ENCODE results near the gene CAMTA1.

The CAMTA1 gene

DNA sequence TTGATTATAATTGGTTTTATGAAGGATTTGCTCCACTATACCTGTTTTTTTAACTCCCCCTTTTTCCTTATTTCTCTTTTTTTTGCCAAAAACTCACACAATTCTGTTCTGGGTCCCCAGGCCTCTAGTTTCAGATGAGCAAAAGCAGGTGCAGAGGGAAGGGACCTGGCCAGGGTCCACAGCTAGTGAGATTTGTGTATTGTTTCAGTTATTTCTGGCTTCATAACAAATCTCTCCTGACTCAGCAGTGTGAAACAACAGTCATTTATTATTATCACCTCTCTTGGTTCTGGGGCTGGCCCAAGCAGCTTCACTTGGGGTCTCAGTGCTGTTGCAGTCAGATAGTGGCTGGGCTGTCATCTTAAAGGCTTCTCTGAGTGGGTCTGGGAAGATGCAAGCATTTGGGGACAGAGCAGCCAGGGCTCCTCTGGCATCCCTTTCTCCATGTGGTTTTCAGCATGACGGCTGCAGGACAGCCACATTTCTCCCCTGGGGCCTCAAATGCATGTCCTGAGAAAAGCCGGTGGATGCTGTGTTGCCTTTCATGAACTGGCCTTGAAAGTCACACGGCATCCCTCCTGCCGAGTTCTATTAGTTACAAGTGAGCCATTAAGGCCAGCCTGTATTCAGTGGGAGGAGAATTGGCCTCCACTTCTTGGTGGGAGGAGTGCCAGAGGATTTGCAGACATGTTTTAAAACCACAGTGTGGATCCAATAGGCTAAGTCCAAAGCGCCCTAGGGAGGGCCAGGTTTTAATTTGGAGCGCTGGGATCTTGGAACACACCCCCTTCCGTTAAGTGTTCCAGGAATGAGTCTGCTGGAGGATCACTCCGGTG, 137.1 kb downstream of the CAMTA1 start:
- no peak overlapping the region for H3K4me3 ChIP-seq (ENCODE audit: low read depth, low read length)
- no peak for DNase-seq (ENCODE audit: low read depth)
- TF ChIP-seq, protein P1, sequence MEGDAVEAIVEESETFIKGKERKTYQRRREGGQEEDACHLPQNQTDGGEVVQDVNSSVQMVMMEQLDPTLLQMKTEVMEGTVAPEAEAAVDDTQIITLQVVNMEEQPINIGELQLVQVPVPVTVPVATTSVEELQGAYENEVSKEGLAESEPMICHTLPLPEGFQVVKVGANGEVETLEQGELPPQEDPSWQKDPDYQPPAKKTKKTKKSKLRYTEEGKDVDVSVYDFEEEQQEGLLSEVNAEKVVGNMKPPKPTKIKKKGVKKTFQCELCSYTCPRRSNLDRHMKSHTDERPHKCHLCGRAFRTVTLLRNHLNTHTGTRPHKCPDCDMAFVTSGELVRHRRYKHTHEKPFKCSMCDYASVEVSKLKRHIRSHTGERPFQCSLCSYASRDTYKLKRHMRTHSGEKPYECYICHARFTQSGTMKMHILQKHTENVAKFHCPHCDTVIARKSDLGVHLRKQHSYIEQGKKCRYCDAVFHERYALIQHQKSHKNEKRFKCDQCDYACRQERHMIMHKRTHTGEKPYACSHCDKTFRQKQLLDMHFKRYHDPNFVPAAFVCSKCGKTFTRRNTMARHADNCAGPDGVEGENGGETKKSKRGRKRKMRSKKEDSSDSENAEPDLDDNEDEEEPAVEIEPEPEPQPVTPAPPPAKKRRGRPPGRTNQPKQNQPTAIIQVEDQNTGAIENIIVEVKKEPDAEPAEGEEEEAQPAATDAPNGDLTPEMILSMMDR (IDR thresholded peaks at IDR 0.05; ENCODE audit: insufficient read depth, low read depth, low read length, missing control alignments): no peak

DNA sequence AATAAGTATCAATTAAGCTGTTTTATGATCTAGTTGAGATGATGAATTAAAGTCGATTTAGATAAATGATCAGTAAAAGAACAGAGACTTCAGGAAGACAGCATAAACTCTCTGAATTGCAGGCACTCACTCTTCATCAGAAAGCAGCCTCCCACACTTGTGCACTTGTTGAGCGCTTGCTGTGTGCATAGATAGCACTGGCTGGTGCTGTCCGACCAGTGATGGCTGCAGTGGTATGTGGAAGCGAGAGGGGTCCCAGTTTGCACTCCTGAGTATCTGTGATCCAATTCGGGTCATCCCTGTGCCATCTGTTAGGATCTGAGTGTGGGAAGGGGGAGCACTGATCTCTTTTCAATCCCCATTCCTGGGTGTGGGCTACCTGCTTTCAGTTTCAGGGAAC, 137.8 kb downstream of the CAMTA1 start:
- DNase-seq (ENCODE audit: low read depth): no peak
- TF ChIP-seq, protein P1 (IDR thresholded peaks at IDR 0.05; ENCODE audit: insufficient read depth, low read depth, low read length, missing control alignments): no peak
- H3K4me3 ChIP-seq (ENCODE audit: low read depth, low read length): no peak overlapping the region

DNA sequence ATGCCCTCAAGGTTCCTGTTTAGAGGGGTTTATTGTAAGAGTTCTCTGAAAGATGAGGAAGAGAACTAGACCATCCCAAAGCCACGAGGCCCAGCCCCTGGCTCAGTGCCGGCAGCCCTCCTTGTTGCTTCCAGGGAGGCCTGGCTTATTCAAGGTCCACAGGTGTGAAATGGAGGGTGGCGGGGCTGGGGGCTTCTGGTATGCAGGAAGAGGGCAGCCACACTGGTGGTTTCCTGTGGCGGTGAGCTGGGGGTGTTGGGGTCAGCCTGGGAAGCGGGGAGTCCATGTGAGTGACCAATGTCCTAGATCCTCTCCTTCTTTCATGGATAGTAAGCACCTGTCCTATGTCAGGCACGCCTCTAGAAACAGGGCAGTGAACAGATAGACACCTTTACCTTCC, 138.2 kb downstream of the CAMTA1 start:
- TF ChIP-seq, protein P1 (IDR thresholded peaks at IDR 0.05; ENCODE audit: insufficient read depth, low read depth, low read length, missing control alignments): no peak
- H3K4me3 ChIP-seq (ENCODE audit: low read depth, low read length): no peak overlapping the region
- DNase-seq (ENCODE audit: low read depth): no peak

DNA sequence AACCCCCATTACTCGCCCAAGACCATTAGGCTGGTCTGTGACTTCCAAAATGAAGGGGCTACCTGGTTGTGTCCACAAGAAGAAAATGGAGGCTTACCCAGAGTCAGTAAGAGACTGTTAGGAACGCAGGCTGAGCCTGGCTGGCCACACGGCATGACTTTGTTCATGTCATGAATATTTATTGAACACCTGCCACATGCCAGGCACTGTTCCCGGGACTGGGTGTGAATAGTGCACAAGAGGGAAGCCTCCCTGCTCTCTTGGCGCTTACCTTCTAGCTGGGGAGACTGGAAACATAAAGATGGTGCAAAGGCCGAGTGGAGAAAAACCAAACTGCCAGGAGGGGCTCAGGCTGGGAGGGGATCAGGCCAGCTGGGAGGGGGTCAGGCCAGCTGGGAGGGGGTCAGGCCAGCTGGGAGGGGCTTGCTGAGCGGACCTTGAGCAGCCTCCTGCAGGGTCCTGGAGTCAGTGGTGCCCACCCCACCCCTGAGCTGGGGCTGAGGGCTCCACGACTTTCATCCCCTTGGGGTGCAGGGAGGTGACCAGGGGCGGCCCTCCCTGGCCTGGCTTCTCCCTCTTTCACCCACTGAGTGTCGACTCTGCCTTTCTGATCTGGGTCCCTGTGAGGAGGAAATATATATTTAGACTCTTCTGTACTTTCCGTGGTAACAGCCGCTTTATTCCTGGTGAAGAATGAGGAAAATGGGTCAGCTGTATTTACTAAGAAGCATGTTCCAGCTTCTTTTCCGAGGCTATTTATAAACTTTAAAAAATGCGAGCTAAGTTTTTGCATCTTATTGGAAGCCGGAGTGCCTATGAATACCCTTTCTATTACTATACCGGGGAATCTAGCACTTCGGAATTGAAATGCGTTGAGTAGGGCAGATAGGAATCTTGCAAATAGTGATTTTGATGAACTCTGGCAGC, 139.0 kb downstream of the CAMTA1 start:
- TF ChIP-seq, protein P1 (IDR thresholded peaks at IDR 0.05; ENCODE audit: insufficient read depth, low read depth, low read length, missing control alignments): no peak
- DNase-seq (ENCODE audit: low read depth): no peak
- H3K4me3 ChIP-seq (ENCODE audit: low read depth, low read length): no peak overlapping the region

DNA sequence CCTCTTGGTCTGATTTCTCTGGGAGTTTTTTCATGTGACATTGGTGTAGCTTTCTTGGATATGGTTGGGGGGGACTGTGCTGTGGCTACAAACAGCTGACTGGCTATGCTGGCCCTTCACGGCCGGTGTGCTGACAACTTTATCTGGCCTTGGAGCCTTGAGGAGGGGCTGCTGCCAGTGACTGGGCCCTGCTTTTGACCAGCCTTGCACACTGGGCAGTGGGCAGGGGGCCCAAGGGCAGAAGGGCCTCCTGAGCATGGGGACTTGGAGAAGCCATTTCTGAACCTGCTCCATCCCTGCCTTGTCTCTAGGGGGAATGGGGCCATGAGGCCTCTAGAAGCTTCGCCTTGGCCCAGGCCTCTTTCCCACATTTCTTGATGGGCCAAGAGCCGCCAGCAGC, 139.6 kb downstream of the CAMTA1 start:
- TF ChIP-seq, protein P1 (IDR thresholded peaks at IDR 0.05; ENCODE audit: insufficient read depth, low read depth, low read length, missing control alignments): no peak

DNA sequence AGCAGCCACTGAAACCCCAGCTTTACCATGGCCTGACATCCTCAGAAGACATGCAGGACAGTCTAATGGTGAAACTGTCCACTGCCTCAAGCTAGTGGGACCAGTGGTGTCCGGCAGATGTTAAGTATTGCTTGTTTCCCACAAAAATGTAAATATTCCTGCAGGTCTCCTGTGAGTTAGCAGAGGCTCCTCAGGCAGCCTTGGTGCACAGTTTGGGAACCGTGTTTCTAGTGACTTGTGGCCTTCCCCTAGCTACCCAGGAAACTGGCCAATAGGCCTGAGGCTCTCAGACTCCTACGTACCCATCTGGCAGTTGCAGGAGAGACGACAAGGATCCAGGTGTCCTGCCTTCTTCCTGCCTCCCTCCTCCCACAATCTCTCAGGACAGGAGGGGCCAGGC, 142.4 kb downstream of the CAMTA1 start:
- TF ChIP-seq, protein P1 (IDR thresholded peaks at IDR 0.05; ENCODE audit: insufficient read depth, low read depth, low read length, missing control alignments): no peak
- DNase-seq (ENCODE audit: low read depth): no peak

More for the DNA sequence above, 139.6 kb downstream of the CAMTA1 start:
- no peak for DNase-seq (ENCODE audit: low read depth)
- H3K4me3 ChIP-seq (ENCODE audit: low read depth, low read length): no peak overlapping the region

More for the DNA sequence above, 142.4 kb downstream of the CAMTA1 start:
- H3K4me3 ChIP-seq (ENCODE audit: low read depth, low read length): no peak overlapping the region

Measured in GM12865 (cell line).